AG08396 (cell line): Measurements from ENCODE around the gene BICRA.
A peak's percentile ranks its signal among the peaks of the same experiment; 100 is the strongest.
"Not testable (repeated sequence)": the region's sequence is repeated elsewhere in the genome, so short reads cannot be mapped to it uniquely, and the experiment has no call there.

Experiments used
- DNase-seq: peaks from one replicate; pipeline ENCODE4 v3.0.0; 2012; ENCODE audit warnings: low spot score, mixed read lengths

The BICRA gene

GRCh38 chr19:47663911-47664771, 55.2 kb downstream of the BICRA start:
- peak; percentile 92 for DNase-seq

- DNase-seq: not testable (repeated sequence)
Observed at GRCh38 chr19:47668556-47668955, 59.6 kb downstream of the BICRA start.

DNA sequence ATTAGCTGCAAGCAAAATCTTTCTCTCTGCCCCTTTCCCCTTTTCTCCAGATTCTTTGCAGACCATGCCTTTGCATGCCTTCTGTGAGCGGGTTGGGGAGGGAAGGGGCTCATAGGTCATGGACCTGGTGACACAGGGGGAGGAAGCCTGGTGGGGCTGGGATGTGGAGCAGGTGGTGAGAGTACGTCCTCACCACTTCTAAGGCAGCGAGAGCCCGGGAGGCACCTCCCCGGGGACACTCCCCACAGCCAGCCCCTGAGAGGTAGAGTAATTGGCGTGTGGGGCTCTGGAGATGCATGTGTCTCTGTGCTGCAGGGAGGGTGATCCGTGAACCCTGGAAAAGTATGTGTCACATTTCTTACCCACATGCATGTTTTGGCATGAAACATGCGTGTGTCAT, 61.8 kb downstream of the BICRA start:
- DNase-seq: no peak

DNA sequence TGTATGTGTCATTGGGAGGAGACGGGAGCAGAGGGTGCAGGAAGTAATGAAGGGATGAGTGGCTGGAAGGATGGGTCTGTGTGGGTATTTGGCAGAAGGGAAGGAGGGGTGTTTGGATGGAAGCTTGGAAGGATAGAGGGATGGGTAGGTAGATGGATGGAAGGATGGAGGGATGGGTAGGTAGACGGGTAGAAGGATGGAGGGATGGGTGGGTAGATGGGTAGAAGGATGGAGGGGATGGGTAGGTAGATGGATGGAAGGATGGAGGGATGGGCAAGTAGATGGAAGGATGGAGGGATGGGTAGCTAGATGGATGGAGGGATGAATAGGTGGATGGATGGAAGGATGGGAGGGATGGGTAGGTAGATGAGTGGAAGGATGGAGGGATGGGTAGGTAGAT, 62.6 kb downstream of the BICRA start:
- DNase-seq: no peak

DNA sequence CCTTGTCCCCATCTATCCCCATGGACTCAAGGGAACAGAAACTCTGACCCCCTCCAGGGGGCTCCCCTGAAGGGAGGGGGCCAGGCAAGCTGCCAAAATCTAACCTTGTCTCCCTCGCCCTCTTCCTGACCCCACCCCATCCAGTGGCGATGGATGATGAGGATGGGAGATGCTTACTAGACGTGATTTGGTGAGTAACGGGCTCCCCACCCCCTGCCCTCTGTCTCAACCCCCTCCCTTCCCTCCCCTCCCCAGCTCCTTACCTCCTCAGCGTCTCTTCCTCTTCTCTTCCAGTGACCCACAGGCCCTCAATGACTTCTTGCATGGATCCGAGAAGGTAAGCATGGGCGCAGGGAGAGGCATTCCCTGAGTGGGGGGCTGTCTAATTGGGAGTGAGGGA, 64.5 kb downstream of the BICRA start:
- no peak for DNase-seq

DNA sequence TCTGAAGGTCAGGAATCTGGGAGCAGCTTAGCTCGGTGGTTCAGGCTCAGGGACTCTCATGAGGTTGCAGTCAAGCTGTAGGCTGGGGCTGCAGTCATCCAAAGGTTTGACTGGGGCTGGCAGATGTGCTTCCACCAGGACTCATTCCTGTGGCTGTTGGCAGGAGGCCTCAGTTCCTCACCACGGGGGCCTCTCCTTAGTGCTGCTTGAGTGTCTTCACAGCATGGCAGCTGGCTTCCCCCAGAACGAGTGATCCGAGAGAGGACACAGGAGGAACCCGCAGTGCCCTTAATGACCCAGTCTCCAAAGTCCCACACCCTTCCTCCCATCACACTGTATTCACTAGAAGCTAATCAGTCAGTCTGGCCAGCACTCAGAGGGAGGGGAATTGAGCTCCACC, 65.6 kb downstream of the BICRA start:
- no peak for DNase-seq

DNA sequence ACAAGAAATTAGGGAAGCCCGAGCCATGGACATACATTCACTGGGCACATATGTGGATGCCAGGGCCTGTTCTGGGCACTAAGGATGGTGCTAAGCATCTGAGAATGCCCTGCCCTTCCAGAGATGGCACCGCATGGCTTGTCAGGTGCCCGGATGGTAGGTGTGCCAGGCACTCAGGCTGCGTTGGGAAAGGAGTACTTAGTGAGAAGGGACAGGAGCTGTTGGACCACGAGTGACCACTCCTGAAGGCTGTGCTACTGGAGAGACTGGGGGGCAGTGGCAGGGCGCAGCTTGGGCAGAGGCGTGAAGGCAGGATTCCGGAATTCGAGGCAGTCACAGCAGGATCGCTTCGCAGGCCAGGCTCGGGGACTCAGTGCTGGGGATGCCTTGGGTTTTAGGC, 66.3 kb downstream of the BICRA start:
- no peak for DNase-seq

DNA sequence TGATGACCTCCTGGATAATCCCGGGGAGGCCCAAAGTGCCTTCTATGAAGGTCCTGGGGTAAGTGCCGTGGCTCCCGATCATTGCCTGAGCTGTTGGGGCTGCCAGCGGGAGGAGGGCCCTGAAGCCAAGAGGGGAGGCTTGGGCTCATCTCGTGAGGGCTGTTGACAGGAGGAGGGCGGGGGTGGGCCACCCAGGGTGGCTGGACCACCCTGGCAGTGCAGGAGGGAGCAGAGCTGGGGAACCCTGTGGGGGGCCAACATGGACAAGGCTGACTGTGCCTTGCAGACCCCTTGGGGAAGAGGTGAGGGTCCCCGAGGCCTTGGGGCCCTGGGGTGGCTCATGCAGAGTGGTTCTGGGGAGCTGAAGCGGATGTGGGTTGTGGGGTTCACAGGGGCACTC, 66.9 kb downstream of the BICRA start:
- no peak for DNase-seq

GRCh38 chr19:47676811-47677210, 67.9 kb downstream of the BICRA start:
- DNase-seq: no peak

- DNase-seq: no peak
Observed at GRCh38 chr19:47679251-47679900, 70.4 kb downstream of the BICRA start.

- no peak for DNase-seq
Observed at GRCh38 chr19:47679922-47680857, 71.3 kb downstream of the BICRA start.

GRCh38 chr19:47680858-47681332, 72.0 kb downstream of the BICRA start:
- no peak for DNase-seq

GRCh38 chr19:47681388-47681787, 72.5 kb downstream of the BICRA start:
- DNase-seq: no peak

DNA sequence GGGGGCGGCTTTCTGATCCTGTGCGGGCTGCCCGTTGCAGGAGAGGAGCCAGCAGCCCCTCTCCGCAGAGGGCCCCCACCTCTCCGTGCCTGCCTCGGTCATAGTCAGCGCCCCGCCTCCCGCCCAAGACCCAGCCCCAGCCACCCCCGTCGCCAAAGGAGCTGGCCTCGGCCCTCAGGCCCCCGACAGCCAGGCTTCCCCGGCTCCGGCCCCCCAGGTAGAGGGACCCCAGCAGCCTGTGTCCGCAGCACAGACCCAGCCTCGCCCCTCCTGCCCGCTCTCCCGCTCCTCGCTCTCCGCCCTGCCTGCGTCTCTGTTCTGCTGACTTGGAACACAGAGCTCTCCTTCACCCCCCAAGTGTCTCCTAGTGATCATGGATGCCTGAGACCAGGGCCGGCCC, 73.0 kb downstream of the BICRA start:
- DNase-seq: no peak

DNA sequence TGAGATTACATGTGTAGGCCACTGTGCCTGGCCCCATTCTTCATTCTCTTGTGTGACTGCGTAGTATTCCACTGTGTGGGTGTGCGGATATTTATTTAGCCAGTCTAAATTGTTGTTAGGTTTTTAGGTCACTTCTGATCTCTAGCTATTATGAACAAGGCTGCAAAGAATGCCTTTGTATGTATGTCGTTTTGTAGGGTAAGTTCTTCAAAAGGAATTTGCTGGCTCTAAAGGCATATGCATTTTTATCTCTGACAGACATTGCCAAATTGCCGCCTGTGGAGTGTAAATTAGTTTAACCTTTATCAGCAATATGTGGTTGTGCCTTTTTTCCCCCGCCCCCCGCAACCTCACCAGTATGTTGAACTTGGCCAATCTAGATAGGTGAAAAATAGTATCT, 74.0 kb downstream of the BICRA start:
- no peak for DNase-seq

DNA sequence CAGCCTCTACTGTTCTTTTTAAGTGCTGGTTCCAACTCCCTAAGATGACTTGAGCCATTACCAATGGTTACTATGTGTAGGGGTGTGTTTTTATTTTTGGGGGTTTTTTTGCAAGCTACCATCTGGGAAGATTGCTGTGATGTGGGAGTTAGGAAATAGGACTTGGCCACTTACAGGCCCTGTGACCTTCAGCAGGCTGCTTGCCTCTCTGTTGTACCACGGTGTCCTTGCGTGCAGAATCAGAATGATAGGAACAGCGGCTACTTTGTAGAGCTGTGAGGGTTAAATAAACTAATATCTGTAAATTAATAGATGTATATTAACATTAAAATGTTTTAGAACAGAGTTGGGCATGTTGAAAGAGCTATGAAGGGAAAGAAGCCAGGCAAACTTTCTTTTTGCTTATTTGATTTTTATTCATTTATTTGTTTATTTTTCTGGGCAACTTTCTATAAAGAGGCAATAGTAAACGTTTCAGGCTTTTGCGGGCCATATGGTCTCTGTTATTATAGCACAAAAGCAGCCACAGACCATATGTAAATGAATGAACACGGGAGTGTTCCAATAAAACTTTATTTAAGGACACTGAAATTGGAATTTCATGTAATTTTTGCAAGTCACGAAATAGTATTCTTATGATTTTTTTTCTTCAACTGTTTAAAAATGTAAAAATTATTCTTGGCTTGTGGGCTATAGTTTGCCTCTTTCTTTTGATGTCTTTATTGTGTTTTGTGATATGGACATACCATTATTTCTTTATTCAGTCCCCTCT, 77.9 kb downstream of the BICRA start:
- no peak for DNase-seq

GRCh38 chr19:47687906-47688305, 79.0 kb downstream of the BICRA start:
- DNase-seq: no peak

- DNase-seq: no peak
Observed at GRCh38 chr19:47691090-47691489, 82.2 kb downstream of the BICRA start.

GRCh38 chr19:47691782-47692181, 82.8 kb downstream of the BICRA start:
- no peak for DNase-seq

DNA sequence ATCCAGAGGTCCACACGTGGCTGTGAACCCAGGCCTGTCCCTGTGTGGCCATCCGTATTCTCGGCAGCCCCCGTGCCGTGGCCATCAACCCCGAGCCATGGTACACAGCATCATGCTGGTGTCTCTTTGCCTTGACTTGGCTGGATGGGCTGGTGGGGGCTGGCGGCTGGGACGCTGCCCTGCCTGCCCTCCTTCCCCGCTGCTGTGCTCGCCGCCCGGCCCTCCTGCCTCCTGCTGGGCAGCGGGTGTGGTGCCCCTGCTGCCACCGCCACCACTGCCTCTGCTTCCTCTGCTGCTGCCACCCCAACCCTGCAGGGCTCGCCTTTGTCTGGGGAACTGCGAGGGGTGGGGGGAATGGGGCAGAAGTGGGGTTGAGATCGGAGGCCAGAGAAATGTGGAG, 84.6 kb downstream of the BICRA start:
- DNase-seq: no peak

DNA sequence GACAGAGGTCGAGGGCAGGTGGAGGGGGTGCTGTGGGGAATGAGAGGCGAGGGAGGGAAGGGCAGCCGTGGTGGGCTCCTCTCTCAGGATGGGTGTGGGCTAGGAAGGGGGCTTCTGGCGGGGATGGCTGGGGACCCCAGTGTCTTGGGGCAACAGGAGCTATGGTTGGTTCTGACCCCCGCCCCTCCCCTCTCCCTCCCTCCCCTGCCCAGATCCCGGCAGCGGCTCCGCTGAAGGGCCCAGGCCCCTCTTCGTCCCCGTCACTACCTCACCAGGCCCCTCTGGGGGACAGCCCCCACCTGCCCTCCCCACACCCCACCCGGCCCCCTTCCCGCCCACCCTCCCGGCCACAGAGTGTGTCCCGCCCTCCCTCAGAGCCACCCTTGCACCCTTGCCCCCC, 85.0 kb downstream of the BICRA start:
- no peak for DNase-seq
